Heart left ventricle (tissue), 16 donors: ENCODE data around the gene DKK2. TPM values are rescaled to one million over a fixed set of nuclear protein-coding genes. Genes with fewer than 3 reads are reported as not detected.

Source experiments
- ATAC-seq, 4 donors: fragments of 200-7000 bp; cut with Tn5 transposase; one replicate each; pipeline ENCODE4 v1.9.1; 2020 to 2022; ENCODE audit warnings: moderate library complexity in 4 of 4, mild to moderate bottlenecking in 3 of 4, moderate number of reproducible peaks in 1 of 4
- DNase-seq, 5 donors: peaks; one replicate each; pipeline ENCODE4 v3.0.0-alpha.2; 2020
- H3K27ac ChIP-seq, 12 donors: fragments of 200-600 bp; sonication (generic) in 4 of 12; one replicate each; pipeline versions ENCODE4 v1.5.0 to v1.8.0; 2016 to 2022; ENCODE audit warnings: mild to moderate bottlenecking in 2 of 12
- H3K27me3 ChIP-seq, 9 donors: fragments of 200-600 bp; sonication (generic) in 2 of 9; one replicate each; pipeline versions ENCODE4 v1.5.1 to v1.8.0; 2016 to 2022; ENCODE audit warnings: mild to moderate bottlenecking in 3 of 9
- H3K36me3 ChIP-seq, 9 donors: fragments of 200-600 bp; sonication (generic) in 2 of 9; one replicate each; pipeline versions ENCODE4 v1.5.0 to v1.8.0; 2018 to 2022; ENCODE audit warnings: mild to moderate bottlenecking in 2 of 9
- H3K4me1 ChIP-seq, 12 donors: fragments of 200-600 bp; sonication (generic) in 4 of 12; one replicate each; pipeline versions ENCODE4 v1.5.0 to v1.8.0; 2016 to 2022; ENCODE audit warnings: mild to moderate bottlenecking in 3 of 12
- H3K4me3 ChIP-seq, 12 donors: fragments of 200-600 bp; sonication (generic) in 4 of 12; one replicate each; pipeline versions ENCODE4 v1.5.0 to v1.8.0; 2017 to 2022; ENCODE audit warnings: mild to moderate bottlenecking in 9 of 12, moderate library complexity in 4 of 12
- H3K9me3 ChIP-seq, 12 donors: fragments of 200-600 bp; sonication (generic) in 4 of 12; one replicate each; pipeline versions ENCODE4 v1.5.0 to v1.8.0; 2016 to 2022; ENCODE audit warnings: mild to moderate bottlenecking in 1 of 12
- POLR2A ChIP-seq, 2 donors: fragments of 450-650 bp; IDR thresholded peaks; one replicate each; pipeline ENCODE4 v1.6.1; 2017; ENCODE audit warnings: antibody characterized with exemption in 2 of 2, mild to moderate bottlenecking in 2 of 2, moderate library complexity in 2 of 2
- WGBS, 4 donors: extraction: QIAGEN DNeasy Blood & Tissue Kit in 2 of 4; methylation state at CpG; one replicate each; pipeline versions ENCODE4 v1.1.5 to v1.1.7; 2013 to 2018; 5-methylcytosine and 5-hydroxymethylcytosine counted together
- intact Hi-C, 10 donors: fragments of 100-400 bp; cut with DNase I; formaldehyde crosslinking; loops; one replicate each; pipeline versions ENCODE4 v1.11.1 to v1.14.2; 2022
- polyA plus RNA-seq, 2 donors: library from polyadenylated mRNA; stranded (reverse); fragments of 200-250 nt; gene quantifications; one replicate each; pipeline ENCODE4 v1.2.3, GENCODE V29; 2013
- total RNA-seq, 9 donors: library from RNA; depleted of rRNA in 2 of 9; stranded (reverse); fragments of >200 nt in 2 of 9; fragmentation: NEBNext Ultra II Directional in 3 of 9; extraction: Animal tissue kit (Norgen Biotek cat#: 25700) in 3 of 9; gene quantifications; one replicate each; pipeline versions ENCODE4 v1.1.0 to v1.2.4, GENCODE V29; 2016 to 2023
- TF ChIP-seq, protein P1 (sequence below), 12 donors: fragments of 200-600 bp; sonication (generic) in 4 of 12; IDR thresholded peaks; one replicate each; pipeline versions ENCODE4 v1.5.0 to v1.8.0; 2018 to 2022; ENCODE audit warnings: antibody characterized with exemption in 12 of 12, mild to moderate bottlenecking in 5 of 12
- donor health status: ischemic (EF 13 %, LVEDD 7.1; RV severe dilation, severe dysfunction).
- donor health status: healthy with polysubstance abuse.
- donor health status: DM: no; HTN: yes; CAD: no.
- donor health status: DM: no; HTN: no; CAD: no.
- donor health status: ischemic (EF 25% LVEDD 6.9; RV normal size, moderate dysfunction).
- donor health status: ischemic (EF 25% LVEDD 5.7; RV mildly dilated, moderate dysfunction).
- donor health status: healthy.
- donor health status: DM: yes; HTN: yes; CAD: no.
- donor health status: ischemic (EF 35%, LVEDD 5.7; RV mildly dilated, moderate dysfunction).
- donor health status: nonischemic (EF 11% LVEDD 7.7; RV severe dilation, severe dysfunction).
- donor health status: DM: yes; HTN: yes; CAD: no.
- donor health status: PGD.
- donor health status: ischemic (EF 29% LVEDD 5.4; RV normal size, mild dysfunction).
- donor health status: nonischemic (EF 23%, LVEDD 6.1; RV moderate dilation, normal function).

Gene DKK2
- total and polyA plus RNA-seq, 11 donors, result 0.40 to 2.5 (median 0.84) TPM; not detected in 1

DNA sequence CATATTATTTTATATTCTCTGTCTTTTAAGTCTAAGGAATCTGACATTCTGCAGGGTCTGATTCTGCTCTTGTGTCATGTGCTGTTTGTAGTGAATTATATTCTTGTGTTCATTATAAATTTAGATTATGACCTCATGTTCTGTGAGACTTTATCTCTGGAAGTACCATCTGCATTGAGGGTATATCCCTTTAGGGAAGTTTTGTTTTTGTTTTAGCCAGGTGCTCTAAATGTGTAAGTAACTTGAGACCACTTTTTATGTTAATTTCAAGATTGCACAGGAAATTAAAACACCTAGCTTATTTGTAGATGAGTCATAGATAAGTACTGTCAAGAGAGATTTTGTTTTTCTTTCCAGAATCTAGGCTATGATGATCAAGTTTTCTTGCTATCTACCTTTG, 35.0 kb upstream of the DKK2 start:
- Histone ChIP-seq H3K27ac (no peak overlapping the region), H3K9me3 (peaks cover 0 to 4% (median 0%) of the 10 kb centered on the region in 12 donors), H3K27me3 (no peaks in the 10 kb centered on the region), H3K36me3 (no peaks in the 10 kb centered on the region), H3K4me3 (no peak overlapping the region), H3K4me1 (no peaks in the 10 kb centered on the region)
- DNase-seq (no peak), ATAC-seq (no peak)
- intact Hi-C loops, result no loop called here
- TF ChIP-seq, protein P1, sequence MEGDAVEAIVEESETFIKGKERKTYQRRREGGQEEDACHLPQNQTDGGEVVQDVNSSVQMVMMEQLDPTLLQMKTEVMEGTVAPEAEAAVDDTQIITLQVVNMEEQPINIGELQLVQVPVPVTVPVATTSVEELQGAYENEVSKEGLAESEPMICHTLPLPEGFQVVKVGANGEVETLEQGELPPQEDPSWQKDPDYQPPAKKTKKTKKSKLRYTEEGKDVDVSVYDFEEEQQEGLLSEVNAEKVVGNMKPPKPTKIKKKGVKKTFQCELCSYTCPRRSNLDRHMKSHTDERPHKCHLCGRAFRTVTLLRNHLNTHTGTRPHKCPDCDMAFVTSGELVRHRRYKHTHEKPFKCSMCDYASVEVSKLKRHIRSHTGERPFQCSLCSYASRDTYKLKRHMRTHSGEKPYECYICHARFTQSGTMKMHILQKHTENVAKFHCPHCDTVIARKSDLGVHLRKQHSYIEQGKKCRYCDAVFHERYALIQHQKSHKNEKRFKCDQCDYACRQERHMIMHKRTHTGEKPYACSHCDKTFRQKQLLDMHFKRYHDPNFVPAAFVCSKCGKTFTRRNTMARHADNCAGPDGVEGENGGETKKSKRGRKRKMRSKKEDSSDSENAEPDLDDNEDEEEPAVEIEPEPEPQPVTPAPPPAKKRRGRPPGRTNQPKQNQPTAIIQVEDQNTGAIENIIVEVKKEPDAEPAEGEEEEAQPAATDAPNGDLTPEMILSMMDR (IDR thresholded peaks at IDR 0.05), result no peak
- TF ChIP-seq POLR2A (IDR thresholded peaks at IDR 0.05), result no peak

DNA sequence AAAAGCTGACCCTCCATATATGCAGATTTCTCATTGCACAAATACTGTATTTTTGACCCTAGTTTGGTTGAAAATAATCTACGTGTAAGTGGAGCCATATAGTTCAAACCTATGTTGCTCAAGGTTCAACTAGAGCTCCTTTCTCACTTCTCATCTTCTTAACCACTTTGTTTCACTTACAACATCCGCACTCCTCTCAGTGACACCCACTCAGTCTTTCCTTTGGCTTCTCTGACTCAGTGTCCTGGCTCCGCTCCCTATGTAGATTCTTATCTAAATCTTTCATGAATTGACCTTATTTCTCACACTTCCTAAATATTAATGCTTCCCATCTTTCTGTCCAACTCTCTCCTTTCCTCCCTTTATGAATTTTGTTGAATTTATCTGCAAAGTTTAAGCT, 32.9 kb upstream of the DKK2 start:
- intact Hi-C loops, result no loop called here
- Histone ChIP-seq H3K36me3 (no peaks in the 10 kb centered on the region), H3K27ac (no peak overlapping the region), H3K4me3 (no peak overlapping the region), H3K27me3 (no peaks in the 10 kb centered on the region), H3K4me1 (peaks cover 0 to 2% (median 0%) of the 10 kb centered on the region in 12 donors), H3K9me3 (peaks cover 0 to 4% (median 0%) of the 10 kb centered on the region in 12 donors)
- 69 to 79% (median 75%) methylated on average over 3 of the region's 3 CpGs for WGBS, 4 donors
- TF ChIP-seq POLR2A (IDR thresholded peaks at IDR 0.05), result no peak
- TF ChIP-seq, protein P1 (IDR thresholded peaks at IDR 0.05), result no peak
- DNase-seq (no peak), ATAC-seq (no peak)

DNA sequence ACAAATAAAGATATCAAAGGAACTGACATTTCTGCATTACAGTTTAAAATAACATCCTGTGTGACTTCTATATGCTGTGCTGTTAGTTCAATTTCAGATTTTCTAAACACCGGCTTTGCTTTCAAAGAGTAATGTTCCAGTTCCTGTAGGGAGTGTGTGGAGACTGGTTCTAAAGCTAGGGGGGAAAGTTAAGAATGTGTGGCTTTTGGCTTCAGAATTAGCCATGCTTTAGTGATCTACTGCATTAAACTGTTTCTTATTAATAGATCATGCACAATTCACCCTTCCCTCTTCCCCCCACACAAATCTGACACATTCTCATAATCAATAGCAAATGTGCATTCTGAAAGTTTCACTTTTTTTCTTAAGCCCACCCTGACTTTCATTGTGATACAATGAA, 32.0 kb upstream of the DKK2 start:
- TF ChIP-seq, protein P1 (IDR thresholded peaks at IDR 0.05), result no peak
- no peak for TF ChIP-seq POLR2A (IDR thresholded peaks at IDR 0.05)
- Histone ChIP-seq H3K36me3 (no peaks in the 10 kb centered on the region), H3K4me3 (no peak overlapping the region), H3K27me3 (no peaks in the 10 kb centered on the region), H3K9me3 (no peaks in the 10 kb centered on the region), H3K27ac (no peak overlapping the region), H3K4me1 (peaks cover 0 to 3% (median 0%) of the 10 kb centered on the region in 12 donors)
- ATAC-seq, result no peak
- 35 to 63% (median 59%) methylated on average over 1 of the region's 1 CpG for WGBS, 4 donors
- intact Hi-C loops, result no loop called here
- DNase-seq, result no peak

DNA sequence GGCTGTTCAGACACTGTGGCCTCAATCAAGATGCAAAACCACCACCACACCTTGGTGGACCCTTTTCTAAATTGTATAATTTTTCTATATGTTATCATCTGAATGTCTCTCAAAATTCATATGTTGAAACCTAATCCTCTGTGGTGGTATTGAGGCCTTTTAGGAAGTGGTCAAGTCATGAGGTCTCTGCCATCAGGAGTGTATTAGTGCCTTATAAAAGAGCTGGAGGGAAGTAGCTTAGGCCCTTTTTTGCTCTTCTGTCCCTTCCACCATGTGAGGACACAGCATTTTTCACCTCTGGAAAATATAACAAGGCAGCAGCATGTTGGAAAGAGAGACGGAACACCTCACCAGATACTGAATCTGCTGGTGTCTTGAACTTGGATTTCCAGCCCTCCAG, 30.5 kb upstream of the DKK2 start:
- no peaks in the 10 kb centered on the region for H3K9me3 ChIP-seq
- no peaks in the 10 kb centered on the region for H3K27me3 ChIP-seq
- ATAC-seq, result no peak
- H3K36me3 ChIP-seq, result no peaks in the 10 kb centered on the region
- H3K4me3 ChIP-seq, result no peak overlapping the region
- intact Hi-C loops, result no loop called here
- TF ChIP-seq, protein P1 (IDR thresholded peaks at IDR 0.05), result no peak
- no peak for TF ChIP-seq POLR2A (IDR thresholded peaks at IDR 0.05)
- 82 to 89% (median 87%) methylated on average over 1 of the region's 1 CpG for WGBS, 4 donors
- H3K4me1 ChIP-seq, result peaks cover 0 to 3% (median 0%) of the 10 kb centered on the region in 12 donors
- no peak for DNase-seq
- H3K27ac ChIP-seq, result no peak overlapping the region
